Nephron (organoid): ENCODE results near the gene LDLRAD2.
"Not testable (repeated sequence)": the region's sequence is repeated elsewhere in the genome, so short reads cannot be mapped to it uniquely, and the experiment has no call there.

ENCODE experiments used
- H3K27ac Mint-ChIP-seq, 3 experiments: 2 replicates each; pipeline ENCODE4 v1.8.0; 2020; ENCODE audit warnings: mixed read lengths in 3 of 3, mild to moderate bottlenecking in 2 of 3, moderate library complexity in 1 of 3
- H3K27me3 Mint-ChIP-seq: 2 replicates; pipeline ENCODE4 v1.8.0; 2021; ENCODE audit warnings: low read depth, mild to moderate bottlenecking, moderate library complexity, mixed read lengths
- H3K36me3 Mint-ChIP-seq: 2 replicates; pipeline ENCODE4 v1.8.0; 2020; ENCODE audit warnings: low read depth, mixed read lengths
- H3K4me1 Mint-ChIP-seq: 2 replicates; pipeline ENCODE4 v1.8.0; 2020; ENCODE audit warnings: mixed read lengths
- H3K4me3 Mint-ChIP-seq, 3 experiments: 2 replicates each; pipeline ENCODE4 v1.8.0; 2020; ENCODE audit warnings: mild to moderate bottlenecking in 3 of 3, mixed read lengths in 3 of 3, moderate library complexity in 2 of 3
- H3K9me3 Mint-ChIP-seq: 2 replicates; pipeline ENCODE4 v1.8.0; 2020; ENCODE audit warnings: mixed read lengths
- CTCF ChIP-seq, 3 experiments: fragments of 200-600 bp; sonication (generic); IDR thresholded peaks; one replicate each; pipeline ENCODE4 v1.5.0; 2021; ENCODE audit warnings: antibody characterized with exemption in 3 of 3; ENCODE audit not compliant: unreplicated experiment in 3 of 3

LDLRAD2 gene

GRCh38 chr1:21811875-21812305 lies at the start of gene LDLRAD2:
Gene LDLRAD2, plus strand, starts transcription at chr1:21812265. Its CDS starts 187 bp downstream, at chr1:21812452.
- peaks cover 5% of the 10 kb centered on the region for H3K27me3 Mint-ChIP-seq
- H3K27ac Mint-ChIP-seq = no peak within 1 kb of the TSS
- H3K9me3 Mint-ChIP-seq = no peaks in the 10 kb centered on the region
- TF ChIP-seq CTCF (IDR thresholded peaks at IDR 0.05; ENCODE audit: unreplicated experiment in 3 of 3) = no peak
- peak within 1 kb of the TSS in 1 of 3 experiments; percentile 13 for H3K4me3 Mint-ChIP-seq
- H3K36me3 Mint-ChIP-seq = no peaks in the 10 kb centered on the region
- H3K4me1 Mint-ChIP-seq = peaks cover 7% of the 10 kb centered on the region

- H3K36me3 Mint-ChIP-seq = no peaks in the 10 kb centered on the region
Observed at GRCh38 chr1:21763236-21763635, 48.8 kb upstream of the LDLRAD2 start.

GRCh38 chr1:21763694-21764419 lies 48.2 kb upstream of the LDLRAD2 start:
- Mint-ChIP-seq H3K27me3 (no peaks in the 10 kb centered on the region), H3K4me1 (peaks cover 32% of the 10 kb centered on the region), H3K4me3 (no peak overlapping the region), H3K9me3 (no peaks in the 10 kb centered on the region), H3K27ac (peak overlapping the region in 1 of 3 experiments; percentile 15), H3K36me3 (peaks cover 2% of the 10 kb centered on the region)
- no peak for TF ChIP-seq CTCF (IDR thresholded peaks at IDR 0.05; ENCODE audit: unreplicated experiment in 3 of 3)

More at GRCh38 chr1:21763236-21763635, 48.8 kb upstream of the LDLRAD2 start:
- Mint-ChIP-seq H3K4me1 (peaks cover 32% of the 10 kb centered on the region), H3K27ac (no peak overlapping the region), H3K27me3 (no peaks in the 10 kb centered on the region), H3K9me3 (no peaks in the 10 kb centered on the region), H3K4me3 (no peak overlapping the region)
- TF ChIP-seq CTCF (IDR thresholded peaks at IDR 0.05; ENCODE audit: unreplicated experiment in 3 of 3) = no peak

GRCh38 chr1:21764615-21765423 lies 47.2 kb upstream of the LDLRAD2 start:
- H3K36me3 Mint-ChIP-seq = peaks cover 5% of the 10 kb centered on the region
- no peaks in the 10 kb centered on the region for H3K9me3 Mint-ChIP-seq
- H3K27ac Mint-ChIP-seq = peak overlapping the region; percentile 10 to 64 (median 32)
- no peak for TF ChIP-seq CTCF (IDR thresholded peaks at IDR 0.05; ENCODE audit: unreplicated experiment in 3 of 3)
- H3K4me1 Mint-ChIP-seq = peaks cover 25% of the 10 kb centered on the region
- no peaks in the 10 kb centered on the region for H3K27me3 Mint-ChIP-seq
- no peak overlapping the region for H3K4me3 Mint-ChIP-seq

- TF ChIP-seq CTCF (IDR thresholded peaks at IDR 0.05; ENCODE audit: unreplicated experiment in 3 of 3) = no peak
- Mint-ChIP-seq H3K27me3 (no peaks in the 10 kb centered on the region), H3K4me1 (peaks cover 22% of the 10 kb centered on the region), H3K4me3 (no peak overlapping the region), H3K27ac (no peak overlapping the region), H3K9me3 (no peaks in the 10 kb centered on the region), H3K36me3 (peaks cover 8% of the 10 kb centered on the region)
Observed at GRCh38 chr1:21766210-21766609, 45.9 kb upstream of the LDLRAD2 start.

- peaks cover 22% of the 10 kb centered on the region for H3K4me1 Mint-ChIP-seq
- not testable (repeated sequence) for H3K9me3 Mint-ChIP-seq, H3K27ac Mint-ChIP-seq, H3K27me3 Mint-ChIP-seq, H3K4me3 Mint-ChIP-seq, H3K36me3 Mint-ChIP-seq
Observed at GRCh38 chr1:21767106-21767505, 45.0 kb upstream of the LDLRAD2 start.
